Measurements from ENCODE around the gene HIRIP3. TPM values are rescaled to one million over a fixed set of nuclear protein-coding genes. Genes with fewer than 3 reads are reported as not detected.

HIRIP3 gene
- total RNA-seq, 1 donor from 2014 or later, result 9.9 TPM

GRCh38 chr16:30004811-30005242 is 9.4 kb upstream of the HIRIP3 start:
- Mint-ChIP-seq H3K27me3 (ENCODE audit: low read depth) (peaks cover 4% of the 10 kb centered on the region), H3K4me1 (ENCODE audit: low read depth) (no peaks in the 10 kb centered on the region), H3K36me3 (ENCODE audit: low read depth) (no peaks in the 10 kb centered on the region), H3K27ac (ENCODE audit: unreplicated experiment) (no peak overlapping the region), H3K9me3 (ENCODE audit: low read depth) (no peaks in the 10 kb centered on the region), H3K4me3 (ENCODE audit: unreplicated experiment) (no peak overlapping the region)
- no peak for TF ChIP-seq CTCF (IDR thresholded peaks at IDR 0.05)
- no peak for DNase-seq (ENCODE audit: low spot score)

GRCh38 chr16:30004424-30004776 is 9.0 kb upstream of the HIRIP3 start:
- no peaks in the 10 kb centered on the region for H3K9me3 Mint-ChIP-seq (ENCODE audit: low read depth)
- H3K27ac Mint-ChIP-seq (ENCODE audit: unreplicated experiment), result no peak overlapping the region
- H3K36me3 Mint-ChIP-seq (ENCODE audit: low read depth), result peaks cover 3% of the 10 kb centered on the region
- peaks cover 1% of the 10 kb centered on the region for H3K27me3 Mint-ChIP-seq (ENCODE audit: low read depth)
- DNase-seq (ENCODE audit: low spot score), result no peak
- no peak overlapping the region for H3K4me3 Mint-ChIP-seq (ENCODE audit: unreplicated experiment)
- TF ChIP-seq CTCF (IDR thresholded peaks at IDR 0.05), result no peak
- no peaks in the 10 kb centered on the region for H3K4me1 Mint-ChIP-seq (ENCODE audit: low read depth)

DNA sequence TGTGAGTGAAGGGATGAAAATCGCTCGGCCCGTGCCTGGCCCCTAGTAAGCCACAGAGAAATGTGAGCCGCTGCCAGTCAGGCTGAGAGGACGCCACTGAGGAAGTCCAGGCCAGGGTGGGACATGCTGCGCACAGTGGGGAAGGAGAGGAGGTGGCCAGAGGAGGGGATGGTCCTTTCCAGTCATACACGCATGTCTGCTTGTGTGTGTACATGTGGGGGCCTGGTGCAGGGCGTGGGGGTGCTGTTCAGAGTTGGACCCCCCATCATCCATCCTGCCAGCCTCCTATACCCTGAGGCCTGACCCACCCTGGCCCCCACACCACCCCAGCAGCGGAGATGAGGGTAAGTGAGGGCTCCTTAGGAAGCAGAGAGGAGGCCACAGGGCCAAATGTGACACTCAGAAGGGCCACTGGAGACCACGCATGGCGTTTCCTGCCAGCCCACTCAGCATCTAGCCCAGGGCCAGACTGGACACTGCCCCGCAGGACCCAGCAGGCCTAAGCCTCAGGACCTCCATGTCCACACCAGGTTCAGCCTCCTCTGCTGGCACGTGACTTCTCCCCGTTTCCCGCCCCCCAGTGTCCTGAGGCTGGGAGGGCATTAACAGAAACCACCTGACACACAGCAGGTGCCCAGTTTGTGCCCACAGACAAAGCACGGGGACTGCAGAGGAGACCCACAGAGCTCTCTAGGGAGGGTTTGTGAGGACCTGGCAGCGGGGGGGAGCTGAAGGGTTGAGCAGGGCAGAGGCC is 8.4 kb upstream of the HIRIP3 start:
- Mint-ChIP-seq H3K36me3 (ENCODE audit: low read depth) (peaks cover 3% of the 10 kb centered on the region), H3K9me3 (ENCODE audit: low read depth) (no peaks in the 10 kb centered on the region), H3K4me3 (ENCODE audit: unreplicated experiment) (no peak overlapping the region), H3K27me3 (ENCODE audit: low read depth) (no peaks in the 10 kb centered on the region), H3K4me1 (ENCODE audit: low read depth) (no peaks in the 10 kb centered on the region), H3K27ac (ENCODE audit: unreplicated experiment) (no peak overlapping the region)
- no peak for DNase-seq (ENCODE audit: low spot score)
- no peak for TF ChIP-seq CTCF (IDR thresholded peaks at IDR 0.05)

DNA sequence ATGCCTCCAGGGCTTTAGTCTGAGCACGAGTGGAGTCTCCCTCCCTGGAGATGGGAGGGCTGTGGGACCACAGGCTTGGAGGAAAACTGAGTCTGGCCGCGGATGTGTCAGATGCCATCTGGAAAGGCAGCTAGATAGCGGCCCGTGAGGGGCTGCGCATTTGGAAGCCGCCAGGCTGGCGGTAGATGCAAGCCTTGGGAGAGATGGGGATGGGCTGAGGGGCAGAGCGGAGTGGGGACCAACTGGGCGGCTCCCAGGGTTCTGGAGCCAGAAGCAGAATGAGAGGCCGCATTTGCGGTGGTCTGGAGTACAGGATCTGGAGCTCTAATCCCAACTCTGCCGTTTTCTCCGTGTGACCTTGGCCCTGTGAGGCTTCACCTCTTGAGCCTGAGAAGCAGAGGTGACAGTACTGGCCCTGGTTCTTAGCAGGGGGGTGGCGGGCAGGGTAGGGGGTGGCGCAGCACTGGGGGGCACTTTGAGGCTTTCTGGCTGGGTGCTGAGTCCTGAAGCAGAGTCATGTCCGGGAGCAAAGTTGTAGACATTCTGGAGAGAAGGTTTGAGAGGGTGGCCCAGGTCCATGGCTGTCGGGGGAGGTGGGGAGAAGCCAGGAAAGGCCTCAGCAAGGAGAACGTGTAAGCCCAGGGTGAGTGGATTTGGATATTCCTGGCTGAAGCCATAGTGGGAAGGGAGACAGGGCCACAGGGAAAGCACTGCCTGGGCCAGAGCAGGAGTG is 7.4 kb upstream of the HIRIP3 start:
- Mint-ChIP-seq H3K4me3 (ENCODE audit: unreplicated experiment) (no peak overlapping the region), H3K9me3 (ENCODE audit: low read depth) (no peaks in the 10 kb centered on the region), H3K36me3 (ENCODE audit: low read depth) (peaks cover 3% of the 10 kb centered on the region), H3K27ac (ENCODE audit: unreplicated experiment) (peak overlapping the region; percentile 45), H3K4me1 (ENCODE audit: low read depth) (no peaks in the 10 kb centered on the region), H3K27me3 (ENCODE audit: low read depth) (no peaks in the 10 kb centered on the region)
- TF ChIP-seq CTCF (IDR thresholded peaks at IDR 0.05), result no peak
- no peak for DNase-seq (ENCODE audit: low spot score)

GRCh38 chr16:30000735-30001631 is 5.6 kb upstream of the HIRIP3 start:
- Mint-ChIP-seq H3K36me3 (ENCODE audit: low read depth) (peaks cover 3% of the 10 kb centered on the region), H3K27ac (ENCODE audit: unreplicated experiment) (no peak overlapping the region), H3K4me1 (ENCODE audit: low read depth) (peaks cover 11% of the 10 kb centered on the region), H3K9me3 (ENCODE audit: low read depth) (no peaks in the 10 kb centered on the region), H3K27me3 (ENCODE audit: low read depth) (no peaks in the 10 kb centered on the region), H3K4me3 (ENCODE audit: unreplicated experiment) (no peak overlapping the region)
- no peak for TF ChIP-seq CTCF (IDR thresholded peaks at IDR 0.05)
- peak; percentile 90 for DNase-seq (ENCODE audit: low spot score)

Measured in chondrocyte (in vitro differentiated cells).